ENCODE measurements around the gene GUF1.

The GUF1 gene, protein sequence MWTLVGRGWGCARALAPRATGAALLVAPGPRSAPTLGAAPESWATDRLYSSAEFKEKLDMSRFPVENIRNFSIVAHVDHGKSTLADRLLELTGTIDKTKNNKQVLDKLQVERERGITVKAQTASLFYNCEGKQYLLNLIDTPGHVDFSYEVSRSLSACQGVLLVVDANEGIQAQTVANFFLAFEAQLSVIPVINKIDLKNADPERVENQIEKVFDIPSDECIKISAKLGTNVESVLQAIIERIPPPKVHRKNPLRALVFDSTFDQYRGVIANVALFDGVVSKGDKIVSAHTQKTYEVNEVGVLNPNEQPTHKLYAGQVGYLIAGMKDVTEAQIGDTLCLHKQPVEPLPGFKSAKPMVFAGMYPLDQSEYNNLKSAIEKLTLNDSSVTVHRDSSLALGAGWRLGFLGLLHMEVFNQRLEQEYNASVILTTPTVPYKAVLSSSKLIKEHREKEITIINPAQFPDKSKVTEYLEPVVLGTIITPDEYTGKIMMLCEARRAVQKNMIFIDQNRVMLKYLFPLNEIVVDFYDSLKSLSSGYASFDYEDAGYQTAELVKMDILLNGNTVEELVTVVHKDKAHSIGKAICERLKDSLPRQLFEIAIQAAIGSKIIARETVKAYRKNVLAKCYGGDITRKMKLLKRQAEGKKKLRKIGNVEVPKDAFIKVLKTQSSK

DNA sequence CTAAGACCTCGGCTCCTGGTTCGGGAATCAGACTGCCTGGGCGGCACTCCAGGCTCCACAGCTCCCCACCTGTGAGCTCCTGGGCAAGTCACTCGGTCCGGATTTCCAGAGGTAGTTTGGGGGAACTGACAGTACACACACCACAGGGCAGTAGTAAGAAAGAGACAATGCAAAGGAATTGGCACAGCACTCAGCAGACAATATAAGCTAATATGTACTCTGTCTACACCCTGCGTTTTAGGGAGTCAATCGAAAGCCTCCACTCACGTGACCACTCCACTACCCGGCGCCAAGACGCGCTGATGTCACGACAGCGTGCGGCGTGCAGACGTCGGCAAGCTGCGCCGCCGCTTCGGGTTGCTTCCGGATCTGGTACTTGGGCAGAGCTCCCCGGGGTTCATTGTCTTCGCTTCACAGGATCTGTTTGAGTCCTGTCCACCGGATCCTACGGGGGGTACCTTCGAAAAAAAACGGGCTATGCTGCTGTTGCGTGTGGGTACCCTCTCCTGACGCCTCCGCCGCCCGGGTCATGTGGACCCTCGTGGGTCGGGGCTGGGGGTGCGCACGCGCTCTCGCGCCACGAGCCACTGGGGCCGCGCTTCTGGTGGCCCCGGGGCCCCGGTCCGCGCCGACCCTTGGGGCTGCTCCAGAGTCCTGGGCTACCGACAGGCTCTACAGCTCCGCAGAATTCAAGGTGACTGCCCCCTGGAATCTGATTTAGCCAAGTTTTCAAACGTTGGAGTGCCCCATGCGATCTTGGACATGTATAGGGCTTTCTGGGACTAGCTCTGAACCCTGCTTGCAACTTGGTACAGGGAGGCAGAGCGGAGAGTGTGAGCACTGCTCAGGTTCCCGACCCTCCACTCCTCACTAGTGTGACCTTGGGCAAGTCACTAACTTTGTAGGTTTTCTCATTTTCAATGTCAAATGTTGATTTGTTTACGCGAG lies at the start of gene GUF1:
GUF1 (plus strand) TSS at position 327 of the 948 bp plus-strand sequence; CDS start at position 530, 203 bp downstream.
- DNase-seq, result peak; percentile 89 to 92 (median 92)

DNA sequence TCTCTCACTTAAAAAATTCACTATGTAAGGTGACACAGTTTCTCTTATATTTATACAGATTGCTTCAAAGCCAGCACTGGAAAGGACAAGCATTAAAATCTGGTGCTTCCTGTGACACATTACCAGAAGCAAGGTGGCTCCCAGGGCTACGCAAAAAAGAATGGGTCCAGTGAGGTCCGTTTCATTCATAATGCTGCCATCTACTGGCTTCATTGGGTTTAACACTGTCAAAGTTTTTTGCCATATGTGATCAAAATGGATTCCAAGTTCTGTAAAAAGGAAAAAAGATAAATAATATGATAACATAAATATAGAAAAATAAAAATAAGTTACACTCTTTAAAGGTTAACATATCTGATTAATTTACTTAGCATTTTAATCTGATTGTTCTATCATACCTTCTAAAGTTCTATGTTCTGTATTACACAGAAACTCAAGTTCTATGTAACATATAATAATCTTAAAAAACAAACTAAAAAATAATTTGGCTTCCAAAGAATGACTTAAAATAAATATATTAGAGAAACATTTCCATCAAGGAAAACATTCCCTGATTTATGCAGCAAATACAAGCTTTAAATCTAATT lies 48.8 kb upstream of the GUF1 start:
- DNase-seq, result peak; percentile 61 to 77 (median 66)

DNA sequence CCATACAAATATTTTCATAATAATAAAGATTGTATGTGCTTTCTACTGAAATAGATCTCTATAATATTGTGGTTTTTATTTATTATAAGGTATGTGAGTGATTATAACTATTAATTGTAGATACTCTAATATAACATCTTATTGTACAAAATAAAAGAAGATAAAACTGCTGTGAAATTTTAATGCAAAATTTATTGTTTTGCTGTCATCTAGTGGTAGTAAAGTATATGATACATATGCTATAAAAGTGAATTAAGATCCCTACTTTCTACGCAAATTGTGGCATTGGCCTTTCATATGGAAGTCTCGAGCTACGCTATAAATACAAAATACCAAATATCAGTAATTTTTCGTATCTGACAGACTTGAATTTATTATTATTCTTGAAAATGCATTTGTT lies 46.1 kb upstream of the GUF1 start:
- DNase-seq, result no peak

DNA sequence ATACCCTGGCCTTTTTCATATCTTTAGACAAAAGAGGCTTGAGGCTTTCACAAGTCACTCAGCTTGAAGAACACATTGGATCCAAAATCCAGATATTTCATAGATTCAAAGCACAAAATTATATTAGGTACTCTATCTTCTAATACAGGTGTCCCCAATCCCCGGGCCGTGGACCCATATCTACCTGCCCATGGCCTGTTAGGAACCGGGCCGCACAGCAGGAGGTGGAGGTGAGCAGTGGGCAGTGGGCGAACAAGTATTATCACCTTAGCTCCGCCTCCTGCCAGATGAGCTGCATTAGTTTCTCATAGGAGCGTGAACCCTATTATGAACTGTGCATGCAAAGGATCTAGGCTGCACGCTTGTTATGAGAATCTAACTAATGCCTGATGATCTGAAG lies 45.5 kb upstream of the GUF1 start:
- DNase-seq, result no peak

DNA sequence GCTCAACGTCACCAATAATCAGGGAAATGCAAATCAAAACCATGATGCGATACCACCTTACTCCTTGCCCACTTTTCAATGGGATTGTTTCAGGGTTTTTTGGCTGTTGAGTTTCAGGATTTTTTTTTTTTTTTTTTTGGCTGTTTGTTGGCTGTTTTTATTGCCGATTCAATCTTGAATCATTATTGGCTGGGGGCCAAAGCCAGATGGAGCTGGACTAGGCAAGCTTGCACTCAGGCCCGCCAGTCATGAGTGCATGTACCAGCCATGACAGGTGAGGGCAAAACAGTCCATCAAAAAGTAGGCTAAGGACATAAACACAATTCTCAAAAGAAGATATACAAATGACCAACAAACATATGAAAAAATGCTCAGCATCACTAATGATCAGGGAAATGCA lies 40.1 kb upstream of the GUF1 start:
- DNase-seq, result no peak

DNA sequence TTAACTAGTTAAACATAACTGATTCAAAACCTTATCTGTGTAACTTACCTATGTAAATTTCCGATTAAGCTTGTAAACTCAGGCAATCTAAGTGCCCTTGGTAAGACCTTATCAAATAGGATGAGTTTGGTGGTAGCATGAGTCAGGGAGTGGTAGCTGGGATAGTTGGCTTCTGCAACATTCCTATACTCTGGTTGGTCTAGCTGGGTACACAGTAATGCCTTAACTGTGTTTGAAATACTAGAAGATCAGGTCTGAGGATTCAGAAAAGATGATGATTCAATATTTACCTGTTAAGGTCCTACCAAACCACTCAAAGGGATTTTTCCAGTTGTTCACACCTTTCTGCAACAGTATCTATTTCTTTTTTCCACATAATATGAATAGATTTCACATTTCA lies 32.1 kb upstream of the GUF1 start:
- DNase-seq, result no peak

DNA sequence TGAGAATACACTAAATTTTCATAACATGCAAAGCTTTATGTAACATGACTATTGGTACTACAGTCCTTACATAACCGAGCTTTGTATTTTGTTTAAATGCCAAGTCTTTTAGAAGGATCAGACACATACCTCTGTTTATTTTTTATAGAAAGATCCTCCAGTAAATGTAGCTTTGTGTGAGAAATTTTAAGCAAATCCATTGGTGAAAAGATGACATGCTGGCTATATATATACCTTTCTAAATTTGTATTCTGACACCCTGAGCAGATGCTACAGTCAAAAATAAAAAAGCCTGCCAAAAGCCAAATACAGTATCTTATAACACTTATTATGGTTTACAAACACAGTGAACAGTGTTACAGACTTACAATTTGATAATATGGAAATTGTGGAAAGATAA lies 26.8 kb upstream of the GUF1 start, which contains the start of gene YIPF7:
YIPF7 (minus strand) TSS at position 201 of the 400 bp plus-strand sequence. CDS start 1,525 bp downstream, outside the sequence.
- DNase-seq, result no peak

DNA sequence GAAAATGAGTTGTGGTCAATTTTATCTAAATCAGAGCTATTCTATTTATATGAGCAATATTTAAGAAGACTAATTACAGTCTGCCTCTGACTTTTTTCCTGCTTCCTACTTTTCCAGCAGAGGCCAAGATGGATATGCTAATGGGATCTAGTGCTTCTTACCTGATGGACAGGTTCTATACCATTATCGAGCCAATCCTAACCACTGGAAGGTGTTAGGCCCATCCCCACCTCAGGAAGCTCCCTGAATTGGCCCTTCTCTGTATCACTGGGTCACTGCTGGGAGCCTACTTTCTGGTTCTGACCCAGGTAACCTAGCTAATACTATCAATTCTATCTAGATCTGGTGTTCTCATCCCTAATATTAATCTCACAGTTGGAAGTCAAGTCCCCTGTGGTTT lies 26.2 kb upstream of the GUF1 start:
- DNase-seq, result no peak

DNA sequence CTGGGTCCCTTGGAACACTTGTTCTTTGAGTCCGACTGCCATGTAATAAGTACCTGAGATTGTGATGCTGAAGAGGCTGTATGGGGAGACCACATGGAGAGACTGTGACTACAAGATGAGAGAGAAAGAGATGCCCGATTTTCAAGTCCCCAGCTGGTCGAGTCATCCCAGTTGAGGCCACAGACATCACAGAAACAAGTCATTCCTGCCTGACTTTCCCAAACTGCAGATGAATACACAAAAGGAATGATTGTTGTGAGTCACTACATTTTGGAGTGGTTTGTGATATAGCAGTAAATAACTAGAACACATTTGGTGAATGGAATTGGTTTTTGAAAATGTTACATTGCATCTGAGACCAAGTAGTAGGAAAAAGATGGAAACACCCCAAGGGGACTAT lies 17.8 kb upstream of the GUF1 start:
- no peak for DNase-seq

DNA sequence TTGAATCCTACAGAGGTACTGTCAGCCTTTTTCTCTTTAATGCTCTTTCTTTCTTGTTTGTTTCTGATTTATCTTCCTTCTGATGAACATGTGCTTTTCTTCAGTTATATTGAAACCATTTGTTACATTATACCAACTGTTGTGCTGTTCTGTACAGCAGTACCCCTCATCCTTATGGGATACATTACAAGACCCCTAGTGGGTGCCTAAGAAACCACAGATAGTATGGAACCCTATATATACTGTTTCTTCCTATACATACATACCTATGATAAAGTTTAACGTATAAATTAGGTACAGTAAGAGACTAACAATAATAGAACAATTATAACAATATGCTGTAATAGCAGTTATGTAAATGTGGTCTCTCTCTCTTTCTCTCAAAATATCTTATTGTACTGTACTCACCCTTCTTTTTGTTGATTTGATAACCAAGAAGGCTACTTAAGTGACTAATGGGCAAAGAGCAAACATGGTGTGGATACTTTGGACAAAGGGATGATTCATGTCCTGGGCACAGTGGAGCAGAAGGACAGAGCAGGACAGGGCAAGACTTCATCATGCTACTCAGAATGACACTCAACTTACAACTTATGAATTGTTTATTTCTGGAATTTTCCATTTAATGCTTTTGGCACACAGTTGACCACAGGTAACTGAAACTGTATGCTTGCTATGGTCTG lies 16.1 kb upstream of the GUF1 start:
- DNase-seq, result peak in 1 of 3 donors; percentile 18

DNA sequence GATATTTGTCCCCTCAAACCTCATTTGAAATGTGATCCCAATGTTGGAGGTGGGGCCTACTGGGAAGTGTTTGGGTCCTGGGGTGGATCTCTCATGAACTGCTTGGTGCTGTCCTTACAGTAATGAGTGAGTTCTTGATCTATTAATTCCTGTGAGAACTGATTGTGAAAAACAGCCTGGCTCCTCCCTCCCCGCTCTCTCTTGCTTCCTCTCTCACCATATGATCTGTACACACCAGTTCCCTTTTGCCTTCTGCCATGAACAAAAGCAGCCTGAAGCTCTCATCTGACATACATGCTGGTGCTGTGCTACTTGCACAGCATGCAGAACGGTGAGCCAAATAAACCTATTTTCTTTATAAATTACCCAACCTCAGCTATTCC lies 15.6 kb upstream of the GUF1 start:
- peak in 2 of 3 donors; percentile 32 to 35 for DNase-seq

DNA sequence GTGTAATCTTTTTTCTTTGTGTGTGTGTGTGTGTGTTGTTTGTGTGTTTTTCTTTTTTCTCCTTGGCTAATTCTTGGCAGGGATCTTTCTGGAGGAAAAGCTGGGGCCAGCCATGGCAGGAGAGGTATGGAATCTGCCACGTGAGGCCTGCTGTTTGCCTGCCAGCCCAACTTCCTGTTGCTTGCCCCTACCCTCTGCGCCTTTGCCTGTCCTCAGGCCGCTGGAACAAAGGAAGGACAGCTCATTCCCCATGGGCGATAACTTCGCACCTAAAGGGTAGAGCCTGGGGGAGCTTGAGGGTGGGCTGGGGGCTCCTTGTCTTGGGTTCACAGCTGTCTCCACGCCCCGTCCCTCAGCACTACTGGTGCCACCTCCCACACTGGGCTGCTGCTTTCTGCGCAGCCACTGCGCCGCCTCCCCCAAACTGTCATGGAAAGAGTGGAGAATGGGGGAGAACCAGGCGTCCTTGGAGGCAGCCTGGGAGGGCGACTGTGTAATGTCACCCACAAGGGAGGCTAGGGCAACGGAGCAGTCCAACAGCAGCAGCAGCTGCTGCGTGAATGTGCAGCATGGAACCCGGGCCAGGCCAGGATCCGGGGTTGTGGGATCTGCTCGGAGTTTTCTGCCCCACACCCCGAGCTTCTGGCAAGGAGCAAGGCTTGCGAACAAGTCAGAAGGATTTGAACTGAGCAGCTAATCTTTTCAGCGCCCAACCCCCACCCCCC lies 14.5 kb upstream of the GUF1 start:
- DNase-seq, result no peak

DNA sequence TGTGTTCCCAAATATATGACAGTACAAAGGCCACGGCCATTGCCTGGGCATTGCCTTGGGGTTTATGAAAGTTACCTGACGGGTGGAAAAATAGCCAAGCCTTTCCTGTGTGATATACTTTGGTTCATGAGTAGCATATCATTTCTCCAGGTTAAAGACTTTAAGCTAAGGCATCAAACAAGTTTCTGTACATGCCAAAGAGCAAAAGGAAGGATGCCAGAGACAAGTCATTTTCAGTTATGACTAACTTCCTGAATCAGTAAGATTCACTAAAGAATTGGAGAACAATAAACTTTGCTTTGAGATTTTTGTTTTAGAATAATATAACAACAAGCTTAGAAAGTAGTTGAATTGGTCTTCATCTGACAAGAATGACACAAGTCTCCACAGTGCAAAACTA lies 9.7 kb upstream of the GUF1 start:
- no peak for DNase-seq

DNA sequence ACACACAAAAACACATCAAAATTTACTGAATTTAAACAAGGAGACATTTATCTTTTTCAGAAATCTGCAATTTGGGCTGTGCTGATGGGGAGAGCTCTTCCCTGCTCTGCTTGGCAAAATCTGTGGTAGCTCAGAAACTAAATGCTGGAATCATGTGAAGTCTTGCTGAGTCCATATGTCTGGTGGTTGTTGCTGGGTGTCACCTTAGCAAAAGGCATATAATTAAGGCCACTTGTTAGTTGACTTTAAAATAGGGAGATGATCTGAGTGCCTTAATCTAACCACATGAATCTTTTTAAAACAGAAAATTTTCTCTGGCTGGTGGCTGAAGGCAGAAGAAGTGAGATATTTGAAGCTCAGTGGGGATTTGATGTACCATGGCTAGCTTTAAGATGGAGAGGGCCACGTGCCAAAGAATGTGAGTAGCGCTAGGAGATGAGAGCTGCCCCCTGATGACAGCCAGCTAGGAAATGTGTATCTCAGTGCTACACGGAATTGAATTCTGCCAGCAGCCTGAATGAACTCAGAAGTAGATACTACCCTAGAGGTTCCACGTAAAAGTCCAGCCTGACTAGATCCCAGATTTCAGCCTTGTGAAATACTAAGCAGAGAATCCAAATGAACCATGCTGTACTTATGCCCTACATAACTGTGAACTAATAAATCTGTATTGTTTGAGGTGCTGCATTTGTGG lies 7.6 kb upstream of the GUF1 start:
- no peak for DNase-seq

DNA sequence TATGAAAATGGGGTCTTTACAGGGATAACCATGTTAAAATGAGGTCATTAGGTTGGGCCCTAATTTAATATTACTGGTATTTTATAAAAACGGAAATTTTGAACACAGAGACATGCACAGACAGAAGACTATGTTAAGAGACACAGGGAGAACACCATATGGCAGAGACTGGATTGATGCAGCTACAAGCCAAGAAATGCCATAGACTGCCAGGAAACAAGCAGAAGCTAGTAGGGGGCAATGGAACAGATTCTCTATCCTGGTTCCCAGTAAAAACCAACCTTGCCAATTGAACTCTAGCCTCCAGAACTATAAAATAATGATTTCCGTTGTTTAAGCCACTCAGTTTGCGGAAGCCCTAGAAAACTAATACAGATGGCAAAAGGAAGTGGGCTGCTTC lies 6.6 kb upstream of the GUF1 start:
- DNase-seq, result no peak

DNA sequence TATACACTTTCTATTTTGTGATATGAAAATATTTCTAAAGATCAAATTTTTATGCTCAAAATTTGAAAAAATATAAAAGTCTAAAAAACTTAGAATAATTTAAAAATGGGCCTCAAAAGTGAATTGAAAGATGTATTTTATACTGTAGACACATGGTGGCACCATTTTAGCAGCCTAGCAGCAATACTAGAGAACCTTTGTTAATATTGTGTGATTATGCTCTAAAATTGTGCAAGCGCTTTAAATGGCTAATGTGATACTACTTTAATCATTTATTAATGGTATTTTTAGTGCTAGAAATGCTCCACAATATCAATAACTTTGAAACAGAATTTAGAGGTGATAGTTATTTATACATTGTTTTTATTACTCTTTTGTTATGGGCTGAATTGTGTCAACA lies 3.7 kb upstream of the GUF1 start:
- DNase-seq, result no peak

DNA sequence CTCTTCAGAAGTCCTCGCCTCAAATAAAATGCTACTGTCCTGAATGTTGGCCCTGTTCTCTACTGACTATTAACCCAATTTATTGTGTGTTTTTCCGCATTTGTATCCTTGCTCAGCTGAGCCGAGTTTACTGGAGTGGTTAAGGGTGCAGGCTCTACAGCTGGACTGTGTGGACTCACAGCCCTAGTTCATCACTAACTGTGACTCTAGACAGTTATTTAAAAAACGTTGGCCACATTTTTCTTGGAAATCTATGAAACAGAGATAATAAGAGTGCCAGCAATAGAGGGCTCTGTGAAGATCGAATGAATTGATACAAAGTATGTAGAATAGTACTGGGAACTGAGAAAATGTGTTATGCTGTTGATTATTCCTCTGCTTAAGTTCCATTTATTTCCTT lies 2.9 kb upstream of the GUF1 start:
- DNase-seq, result no peak

DNA sequence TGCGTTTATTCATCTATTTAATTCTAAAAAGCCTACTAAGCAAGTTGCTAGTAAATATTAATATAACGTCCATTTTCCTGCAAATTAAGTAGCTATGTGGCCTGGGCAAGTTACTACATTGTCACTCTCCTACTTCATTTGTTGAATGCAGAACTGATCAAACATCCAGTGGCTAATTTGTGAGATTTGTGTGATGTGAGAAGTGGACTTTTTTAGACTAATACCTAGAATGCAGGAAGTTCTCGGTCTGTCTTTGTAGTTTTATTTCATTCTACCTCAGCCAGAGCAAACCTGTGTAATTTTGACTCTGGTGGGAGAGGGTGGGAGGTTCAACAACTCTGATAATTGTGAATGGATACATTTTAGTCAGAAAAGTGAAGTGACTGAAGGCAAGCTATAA lies 840 bp downstream of the GUF1 start:
- peak in 1 of 3 donors; percentile 19 for DNase-seq

DNA sequence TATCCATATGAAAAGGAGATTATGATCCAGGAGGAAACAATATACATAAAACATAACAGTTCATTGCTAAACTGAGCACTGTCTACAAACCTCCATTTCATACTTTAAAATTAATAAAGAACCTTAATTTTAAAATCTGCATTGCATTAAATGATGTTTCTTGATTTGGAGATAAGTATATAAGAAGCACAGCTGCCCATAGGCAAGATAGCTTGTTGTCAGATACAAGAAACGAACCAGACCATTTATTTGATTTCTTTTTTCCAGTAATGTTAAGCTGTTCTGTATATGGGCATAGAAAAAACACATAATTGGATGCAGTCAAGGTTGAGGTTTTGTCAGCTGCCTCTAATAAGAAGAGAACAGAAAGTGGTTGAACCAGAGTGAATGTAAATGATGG lies 6.4 kb downstream of the GUF1 start:
- DNase-seq, result no peak

DNA sequence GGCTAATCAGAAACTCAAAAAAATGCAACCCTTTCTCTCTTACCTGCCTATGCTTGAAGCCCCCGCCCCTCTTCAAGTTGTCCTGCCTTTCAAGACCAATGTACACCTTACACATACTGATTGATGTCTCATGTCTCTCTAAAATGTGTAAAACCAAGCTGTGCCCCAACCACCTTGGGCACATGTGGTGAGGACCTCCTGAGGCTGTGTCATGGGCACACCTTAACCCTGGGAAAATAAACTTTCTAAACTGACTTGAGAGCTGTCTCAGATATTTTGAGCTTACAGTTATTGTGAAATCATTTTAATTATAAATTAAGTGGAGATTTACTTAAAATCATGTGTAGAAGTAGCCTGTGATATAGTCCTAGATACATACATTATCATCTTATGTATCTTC lies 22.2 kb downstream of the GUF1 start:
- no peak for DNase-seq

DNA sequence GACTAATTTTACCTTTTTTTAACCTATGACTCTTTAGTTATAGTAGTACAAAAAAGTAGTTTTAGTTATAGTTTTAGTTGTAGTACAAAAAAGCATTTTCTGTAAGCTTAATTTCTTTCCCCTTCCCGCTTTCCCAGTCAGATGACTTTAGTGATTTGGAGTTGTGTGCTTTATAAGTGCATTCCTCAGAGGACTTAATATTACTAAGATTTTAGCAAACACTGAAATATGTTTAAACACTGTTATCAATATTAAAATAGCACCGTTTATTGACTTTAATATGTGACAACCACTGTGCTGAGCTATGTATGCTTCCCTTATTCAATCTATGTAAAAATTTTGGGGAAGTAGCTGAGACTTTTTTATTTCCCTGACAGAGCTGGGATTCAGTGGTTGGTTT lies 22.8 kb downstream of the GUF1 start:
- DNase-seq, result no peak
